ENCODE results near the gene KCNJ12.
"Not testable (repeated sequence)": the region's sequence is repeated elsewhere in the genome, so short reads cannot be mapped to it uniquely, and the experiment has no call there.

KCNJ12 gene

DNA sequence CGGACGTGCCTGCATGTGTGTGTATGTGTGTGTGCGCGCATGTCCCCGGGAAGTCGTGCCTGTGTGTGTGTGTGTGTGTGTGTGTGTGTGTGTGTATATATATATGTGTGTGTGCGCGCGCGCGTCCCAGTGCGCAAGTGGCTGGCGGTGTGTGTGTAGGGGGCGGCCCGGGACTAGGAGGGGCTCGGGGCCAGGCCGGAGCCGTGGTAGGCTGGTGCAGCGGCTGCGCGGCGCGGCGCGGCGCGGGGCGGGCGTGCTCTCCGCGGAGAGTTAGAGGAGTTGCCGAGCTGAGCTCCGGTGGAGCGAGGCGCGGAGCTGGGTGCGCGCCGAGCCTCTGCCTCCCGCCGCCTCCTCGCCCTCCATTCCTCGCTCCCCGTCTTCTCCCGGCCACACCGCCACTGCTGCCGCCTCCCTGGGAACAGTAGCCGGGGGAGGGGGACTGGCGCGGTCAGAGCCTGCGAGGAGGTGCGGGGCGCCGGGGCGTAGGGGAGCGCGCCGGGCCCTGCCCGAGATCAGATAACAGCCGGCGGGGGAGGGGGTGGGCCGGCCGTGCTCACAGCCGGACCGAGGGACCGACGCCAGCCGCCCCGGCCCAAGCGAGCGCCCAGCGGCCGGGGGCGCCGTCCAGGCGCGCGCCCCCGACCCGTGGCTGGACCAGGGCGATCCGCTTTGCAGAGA lies at the start of gene KCNJ12:
TSS of gene KCNJ12 (plus strand) at position 277 of the 678 bp plus-strand sequence. CDS start 38,986 bp downstream, outside the sequence.
- no peak for DNase-seq (ENCODE audit: low read depth)

- DNase-seq (ENCODE audit: low read depth): not testable (repeated sequence)
These were observed 48.2 kb upstream of the KCNJ12 start for GRCh38 chr17:21327921-21328320.

GRCh38 chr17:21328778-21329177 lies 47.4 kb upstream of the KCNJ12 start:
- DNase-seq (ENCODE audit: low read depth): not testable (repeated sequence)

- no peak for DNase-seq (ENCODE audit: low read depth)
These were observed 45.6 kb upstream of the KCNJ12 start for GRCh38 chr17:21330436-21331160.

- DNase-seq (ENCODE audit: low read depth): not testable (repeated sequence)
These were observed 39.4 kb upstream of the KCNJ12 start for GRCh38 chr17:21336541-21337294.

- not testable (repeated sequence) for DNase-seq (ENCODE audit: low read depth)
These were observed 38.1 kb upstream of the KCNJ12 start for GRCh38 chr17:21337981-21338625.

DNA sequence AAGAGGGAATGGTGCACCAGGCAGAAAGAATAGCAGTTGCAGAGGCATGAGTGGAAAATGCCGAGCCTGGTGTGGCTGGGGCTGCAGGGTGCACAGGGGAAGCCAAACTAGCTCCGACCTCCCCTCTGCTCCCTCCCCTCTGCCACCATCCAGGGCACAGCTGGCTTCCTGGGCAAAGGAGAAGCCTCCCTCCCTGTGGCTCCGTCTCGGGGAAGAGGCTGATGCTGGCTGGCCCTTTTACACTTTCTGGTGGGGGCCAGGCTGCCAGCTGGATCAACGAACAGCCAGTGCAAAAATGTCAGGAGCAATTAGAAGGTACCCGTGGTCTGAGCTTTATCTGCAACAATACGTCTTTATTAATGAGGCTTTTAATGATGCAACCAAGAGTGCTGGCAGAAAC lies 37.1 kb upstream of the KCNJ12 start:
- DNase-seq (ENCODE audit: low read depth): no peak

DNA sequence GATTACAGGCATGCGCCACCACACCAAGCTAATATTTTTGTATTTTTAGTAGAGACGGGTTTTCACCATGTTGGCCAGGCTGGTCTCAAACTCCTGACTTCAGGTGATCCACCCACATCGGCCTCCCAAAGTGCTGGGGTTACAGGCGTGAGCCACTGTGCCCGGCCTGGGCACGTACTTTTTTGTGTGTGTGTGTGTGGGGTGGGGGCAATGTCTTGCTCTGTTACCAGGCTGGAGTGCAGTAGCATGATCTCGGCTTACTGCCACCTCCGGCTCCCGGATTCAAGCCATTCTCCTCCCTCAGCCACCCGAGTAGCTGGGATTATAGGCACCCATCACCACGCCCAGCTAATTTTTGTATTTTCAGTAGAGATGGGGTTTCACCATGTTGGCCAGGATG lies 36.6 kb upstream of the KCNJ12 start:
- DNase-seq (ENCODE audit: low read depth): not testable (repeated sequence)

- not testable (repeated sequence) for DNase-seq (ENCODE audit: low read depth)
These were observed 35.8 kb upstream of the KCNJ12 start for GRCh38 chr17:21340407-21340806.

DNA sequence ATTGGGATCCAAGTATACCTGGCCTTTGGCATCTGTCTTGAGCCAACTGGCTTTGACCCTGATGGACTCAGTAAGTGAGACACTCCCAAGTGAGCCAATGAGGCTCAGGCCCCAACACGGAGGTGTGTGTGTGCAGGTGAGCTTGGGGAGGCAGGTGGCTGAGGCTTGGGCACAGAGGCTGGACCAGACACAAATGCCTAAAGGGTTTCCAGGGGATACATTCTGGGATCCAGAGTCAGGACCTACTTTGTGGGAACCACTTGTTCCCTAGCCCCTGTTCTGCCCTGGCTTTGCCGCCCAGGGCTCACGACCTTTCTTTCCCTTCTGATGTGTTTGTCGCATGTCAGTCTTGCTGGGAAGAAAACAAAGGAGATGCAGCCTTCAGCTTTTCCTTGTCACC lies 34.9 kb upstream of the KCNJ12 start:
- DNase-seq (ENCODE audit: low read depth): not testable (repeated sequence)

DNA sequence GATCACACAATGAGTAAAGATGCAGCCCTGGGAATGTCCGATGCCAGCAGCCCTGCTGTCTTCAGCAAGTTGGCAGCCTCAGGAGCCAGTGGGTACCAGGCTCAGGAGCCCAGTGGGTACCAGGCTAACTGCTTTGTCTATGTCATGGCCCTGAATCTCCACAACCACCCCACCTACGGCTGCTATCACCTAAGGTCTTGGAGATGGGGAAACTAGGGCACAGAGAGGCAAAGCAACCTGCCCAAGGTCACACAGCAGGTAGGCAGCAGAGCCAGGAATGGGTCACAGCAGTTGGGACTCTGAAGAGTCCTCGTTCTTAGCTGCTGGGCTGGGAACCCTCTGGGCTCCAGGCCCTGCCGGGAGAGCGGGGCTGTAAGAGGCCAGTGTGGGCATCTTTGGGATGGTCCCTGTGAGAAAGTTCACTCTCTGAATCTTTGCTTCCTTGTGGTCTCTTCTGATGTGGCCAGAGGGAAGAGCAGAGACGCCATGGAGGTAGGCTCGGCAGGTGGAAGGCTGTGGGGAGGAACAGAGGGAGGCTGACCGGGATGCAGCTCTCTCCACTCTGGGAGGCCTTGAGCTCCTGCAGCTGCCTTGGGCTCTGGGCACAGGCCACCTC lies 34.1 kb upstream of the KCNJ12 start:
- not testable (repeated sequence) for DNase-seq (ENCODE audit: low read depth)

DNA sequence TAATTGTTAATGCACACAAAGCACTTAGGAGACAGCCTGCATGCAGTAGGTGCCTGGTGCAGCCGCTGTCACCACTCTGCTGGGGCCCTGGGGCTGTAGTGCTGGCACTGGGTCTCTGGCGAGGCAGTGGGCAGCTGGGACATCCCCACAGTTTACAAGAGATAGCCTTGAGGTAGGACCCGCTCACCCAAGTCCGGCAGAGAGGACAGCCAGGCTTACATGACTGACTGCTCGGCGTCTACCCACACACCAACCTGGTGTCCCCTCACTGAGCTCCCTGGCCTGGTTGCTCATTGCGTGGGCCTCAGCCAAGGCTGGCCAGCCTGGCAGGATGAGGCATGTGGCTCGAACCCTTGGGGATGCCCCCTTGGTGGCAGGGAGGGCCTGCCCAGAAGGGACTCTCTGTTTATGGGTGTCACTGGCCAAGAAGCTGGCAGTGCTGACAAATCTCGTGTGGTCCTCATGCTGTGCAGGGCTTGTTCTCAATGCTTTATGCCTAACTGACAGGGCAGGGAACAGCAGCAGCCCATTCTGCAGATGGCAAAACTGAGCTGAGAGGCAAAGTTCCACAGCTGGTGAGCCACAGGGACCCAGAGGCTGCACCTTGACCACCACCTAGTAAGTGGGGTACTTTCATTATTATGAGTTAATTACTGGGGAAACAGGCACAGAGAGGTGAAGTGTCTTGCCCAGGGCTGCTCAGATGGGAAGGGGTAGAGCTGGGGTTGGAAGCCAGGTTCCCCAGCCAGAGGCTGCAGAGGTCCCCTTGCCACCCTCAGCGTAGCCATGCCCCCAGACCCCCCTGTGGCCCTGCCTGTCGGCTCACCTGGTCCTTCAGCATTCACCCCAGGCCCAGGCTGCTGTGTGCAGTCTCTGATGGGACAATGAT lies 32.9 kb upstream of the KCNJ12 start:
- DNase-seq (ENCODE audit: low read depth): not testable (repeated sequence)

- not testable (repeated sequence) for DNase-seq (ENCODE audit: low read depth)
These were observed 31.4 kb upstream of the KCNJ12 start for GRCh38 chr17:21344801-21345200.

DNA sequence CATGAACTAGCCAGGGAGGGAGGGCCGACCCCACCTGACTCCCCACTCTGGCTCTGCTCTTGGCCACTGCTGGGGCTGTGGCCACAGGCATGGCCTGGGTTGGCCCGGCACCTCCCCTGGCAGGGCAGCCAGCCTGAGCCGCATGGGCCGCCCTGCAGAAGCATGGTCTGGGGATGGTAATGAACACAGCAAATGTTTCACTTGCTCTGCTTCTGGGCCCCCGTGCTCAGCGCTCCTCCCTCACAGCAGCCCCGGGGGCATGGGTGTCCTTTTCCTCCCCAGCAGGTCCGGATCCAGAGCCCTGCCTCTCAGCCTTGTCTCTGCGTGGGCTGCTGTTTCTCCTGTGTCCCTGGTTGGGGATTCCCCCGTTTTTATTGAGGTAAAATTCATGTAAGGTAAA lies 30.9 kb upstream of the KCNJ12 start:
- no peak for DNase-seq (ENCODE audit: low read depth)

GRCh38 chr17:21346107-21346506 lies 30.1 kb upstream of the KCNJ12 start:
- not testable (repeated sequence) for DNase-seq (ENCODE audit: low read depth)

DNA sequence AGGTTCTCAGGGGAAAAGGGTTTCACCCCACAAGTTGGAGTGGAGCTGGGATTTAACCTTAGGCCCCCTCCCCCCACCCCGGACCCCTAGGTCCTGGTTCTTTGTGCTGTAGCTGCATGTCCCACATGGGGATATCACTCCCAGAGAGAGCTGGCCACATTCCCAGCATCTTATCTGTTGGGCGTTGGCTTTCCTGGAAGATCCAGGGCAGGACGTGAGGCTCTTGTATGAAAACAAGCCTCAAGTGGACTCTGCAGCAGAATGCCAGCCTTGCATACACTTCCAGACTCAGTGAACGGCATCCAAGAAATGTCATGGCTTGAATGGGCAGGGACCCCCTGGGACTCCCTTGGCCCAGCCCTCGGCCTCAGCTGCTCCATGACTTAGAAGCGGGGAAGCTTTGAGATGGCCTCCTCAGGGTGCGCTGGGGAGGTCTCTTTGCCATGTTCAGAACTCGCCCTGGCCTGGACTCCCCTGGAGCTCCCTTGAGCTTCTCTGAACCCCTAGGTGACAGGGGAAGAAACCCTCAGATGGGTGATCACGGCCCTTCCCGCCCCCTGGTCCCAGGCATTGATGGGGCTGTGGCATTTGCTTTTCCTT lies 29.4 kb upstream of the KCNJ12 start:
- not testable (repeated sequence) for DNase-seq (ENCODE audit: low read depth)

DNA sequence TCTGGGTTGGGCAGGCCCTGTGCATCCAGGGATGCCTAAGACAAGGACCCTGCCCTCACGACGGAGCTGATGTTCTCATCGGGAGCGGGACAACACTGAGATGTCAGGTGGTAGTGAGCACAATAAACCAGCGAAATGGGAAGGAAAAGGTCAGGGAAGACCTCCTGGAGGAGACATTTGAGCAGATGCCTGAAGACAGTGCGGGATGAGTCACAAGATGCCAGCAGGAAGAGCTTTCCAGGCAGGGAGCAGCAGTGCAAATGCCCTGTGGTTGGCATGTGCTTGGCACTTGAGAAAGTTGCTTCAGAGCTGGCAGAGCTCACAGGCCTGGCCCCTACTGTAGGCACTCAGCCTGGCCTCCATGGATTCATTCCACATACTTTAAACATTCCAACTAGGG lies 28.5 kb upstream of the KCNJ12 start:
- DNase-seq (ENCODE audit: low read depth): not testable (repeated sequence)

DNA sequence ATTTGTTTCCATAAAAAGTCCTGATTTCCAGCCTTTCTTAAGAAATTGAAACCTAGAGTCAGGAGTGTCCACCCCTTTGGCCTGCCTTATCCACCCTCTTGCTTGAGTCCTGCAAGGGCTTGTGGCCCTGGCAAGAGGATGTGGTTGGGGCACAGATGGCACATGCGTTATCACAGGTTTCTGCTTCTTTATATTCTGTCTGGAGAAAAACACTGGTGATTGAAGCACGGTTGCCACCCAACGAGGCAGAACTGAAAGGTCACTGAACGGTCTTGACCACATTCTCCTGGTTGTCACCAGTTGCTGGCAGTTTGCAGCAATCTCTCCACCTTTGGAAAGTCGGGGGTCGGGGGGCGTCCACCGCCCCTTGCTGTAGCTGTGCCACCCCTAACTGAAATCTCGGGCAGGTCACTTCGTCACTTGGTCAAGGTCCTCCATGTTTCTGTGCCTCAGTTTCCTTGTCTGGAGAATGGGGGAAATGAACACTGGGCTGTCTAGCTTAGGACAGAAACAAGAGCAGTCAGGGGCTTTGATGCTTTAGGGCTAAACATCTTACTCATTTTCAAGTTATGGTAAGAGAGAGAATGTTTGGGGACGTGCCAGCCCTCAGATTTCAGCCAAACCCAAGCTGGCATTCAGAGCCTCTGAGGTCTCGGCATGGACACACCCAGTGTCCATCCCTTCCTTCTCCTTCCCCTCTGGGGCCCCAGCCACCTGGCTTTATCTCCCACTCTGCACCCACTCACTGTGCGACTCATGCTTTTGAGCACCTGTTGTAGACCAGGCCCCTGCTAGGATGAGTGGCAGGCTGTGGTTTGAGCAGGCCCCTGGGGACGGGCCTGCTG lies 27.9 kb upstream of the KCNJ12 start:
- DNase-seq (ENCODE audit: low read depth): not testable (repeated sequence)

- DNase-seq (ENCODE audit: low read depth): not testable (repeated sequence)
These were observed 27.3 kb upstream of the KCNJ12 start for GRCh38 chr17:21348926-21349261.

Data from stimulated activated CD8-positive, alpha-beta memory T cell treated with anti-CD3 and anti-CD28 coated beads, Interleukin-4, amount 100 ng/mL, for 24 hours (primary cell).